ENCODE measurements around the gene TMTC4. TPM values are rescaled to one million over a fixed set of nuclear protein-coding genes. Genes with fewer than 3 reads are reported as not detected.

The TMTC4 gene
- total RNA-seq, 4 donors from 2014 or later: 12.5 to 28.5 (median 14.8) TPM

GRCh38 chr13:100660761-100661160 lies 13.8 kb downstream of the TMTC4 start:
- TF ChIP-seq CTCF (IDR thresholded peaks at IDR 0.05): no peak
- Histone ChIP-seq H3K36me3 (peaks cover 0 to 76% (median 0%) of the 10 kb centered on the region in 3 donors), H3K27me3 (no peaks in the 10 kb centered on the region), H3K27ac (no peak overlapping the region), H3K4me1 (peaks cover 0 to 9% (median 4%) of the 10 kb centered on the region in 4 donors), H3K4me3 (no peak overlapping the region), H3K9me3 (no peaks in the 10 kb centered on the region)
- 82 to 86% methylated on average over 8 of the region's 8 CpGs for WGBS, 2 donors
- DNase-seq (ENCODE audit: low spot score in 2 of 2): no peak

- Histone ChIP-seq H3K4me3 (no peak overlapping the region), H3K9me3 (no peaks in the 10 kb centered on the region), H3K27ac (peak overlapping the region in 2 of 4 donors; percentile 12 to 74), H3K27me3 (no peaks in the 10 kb centered on the region), H3K36me3 (peaks cover 0 to 81% (median 0%) of the 10 kb centered on the region in 3 donors), H3K4me1 (peaks cover 0 to 8% (median 4%) of the 10 kb centered on the region in 4 donors)
- TF ChIP-seq POLR2A (IDR thresholded peaks at IDR 0.05) (no peak), CTCF (IDR thresholded peaks at IDR 0.05) (no peak)
- 80 to 91% methylated on average over 4 of the region's 4 CpGs for WGBS, 2 donors
- DNase-seq (ENCODE audit: low spot score in 2 of 2): no peak
Observed at GRCh38 chr13:100659578-100659977, 15.0 kb downstream of the TMTC4 start.

GRCh38 chr13:100658363-100658762 lies 16.2 kb downstream of the TMTC4 start:
- WGBS, 2 donors: 43 to 50% methylated on average over 2 of the region's 2 CpGs
- no peaks in the 10 kb centered on the region for H3K9me3 ChIP-seq
- no peak for DNase-seq (ENCODE audit: low spot score in 2 of 2)
- no peak overlapping the region for H3K4me3 ChIP-seq
- no peaks in the 10 kb centered on the region for H3K27me3 ChIP-seq
- H3K4me1 ChIP-seq: peaks cover 0 to 8% (median 4%) of the 10 kb centered on the region in 4 donors
- TF ChIP-seq CTCF (IDR thresholded peaks at IDR 0.05): no peak
- no peak for TF ChIP-seq EP300 (IDR thresholded peaks at IDR 0.05)
- TF ChIP-seq POLR2A (IDR thresholded peaks at IDR 0.05): no peak
- H3K27ac ChIP-seq: peak overlapping the region in 3 of 4 donors; percentile 15 to 74 (median 70)
- peaks cover 0 to 76% (median 0%) of the 10 kb centered on the region in 3 donors for H3K36me3 ChIP-seq

- DNase-seq (ENCODE audit: low spot score in 2 of 2): no peak
- H3K27ac ChIP-seq: peak overlapping the region; percentile 15 to 74 (median 52)
- no peaks in the 10 kb centered on the region for H3K27me3 ChIP-seq
- H3K9me3 ChIP-seq: no peaks in the 10 kb centered on the region
- peaks cover 0 to 8% (median 4%) of the 10 kb centered on the region in 4 donors for H3K4me1 ChIP-seq
- peaks cover 0 to 76% (median 0%) of the 10 kb centered on the region in 3 donors for H3K36me3 ChIP-seq
- WGBS, 2 donors: 59 to 63% methylated on average over 5 of the region's 5 CpGs
- peak in 1 of 2 donors; percentile 10 for TF ChIP-seq POLR2A (IDR thresholded peaks at IDR 0.05)
- no peak for TF ChIP-seq CTCF (IDR thresholded peaks at IDR 0.05)
- peak in 1 of 2 donors; percentile 51 for TF ChIP-seq EP300 (IDR thresholded peaks at IDR 0.05)
- H3K4me3 ChIP-seq: no peak overlapping the region
Observed at GRCh38 chr13:100657881-100658315, 16.7 kb downstream of the TMTC4 start.

GRCh38 chr13:100652510-100652909 lies 22.1 kb downstream of the TMTC4 start:
- no peaks in the 10 kb centered on the region for H3K9me3 ChIP-seq
- no peaks in the 10 kb centered on the region for H3K27me3 ChIP-seq
- 78 to 86% methylated on average over 2 of the region's 2 CpGs for WGBS, 2 donors
- peaks cover 0 to 49% (median 0%) of the 10 kb centered on the region in 3 donors for H3K36me3 ChIP-seq
- no peak for TF ChIP-seq EP300 (IDR thresholded peaks at IDR 0.05)
- no peak for TF ChIP-seq CTCF (IDR thresholded peaks at IDR 0.05)
- TF ChIP-seq POLR2A (IDR thresholded peaks at IDR 0.05): no peak
- no peak overlapping the region for H3K4me3 ChIP-seq
- H3K4me1 ChIP-seq: peaks cover 0 to 1% (median 0%) of the 10 kb centered on the region in 4 donors
- no peak for DNase-seq (ENCODE audit: low spot score in 2 of 2)
- no peak overlapping the region for H3K27ac ChIP-seq

Measured in tibial nerve (tissue), 4 donors.